ENCODE data around the gene MXI1.

The MXI1 gene

DNA sequence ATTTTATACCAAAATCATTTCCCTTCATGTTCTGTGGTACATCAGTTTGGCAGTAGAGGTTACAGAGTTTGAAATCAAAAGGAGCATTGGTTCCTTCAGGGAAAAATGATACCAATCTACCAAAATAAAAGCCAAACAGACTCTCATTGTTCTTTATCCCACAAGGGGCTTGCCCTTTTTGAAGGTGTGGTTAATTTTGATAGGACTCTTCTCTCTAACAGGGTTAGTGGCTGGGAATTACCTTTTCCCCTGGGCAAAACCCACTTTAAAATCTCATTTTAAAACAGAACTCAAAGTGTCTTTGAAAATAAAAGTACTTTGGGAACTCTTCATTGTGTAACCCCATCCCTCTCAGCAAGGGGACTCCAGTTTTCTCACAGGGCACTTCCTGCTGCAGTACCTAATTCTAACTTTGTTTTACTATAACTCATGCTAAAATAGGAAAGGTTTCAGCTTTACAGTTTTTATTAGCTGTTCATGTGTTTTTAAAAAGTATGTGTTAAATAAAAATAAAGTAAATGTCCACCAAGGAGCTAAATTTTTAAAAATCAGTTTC, 66.7 kb downstream of the MXI1 start:
- no peak overlapping the region for H3K4me3 ChIP-seq (ENCODE audit: low read depth, low read length)
- no peak overlapping the region; the same call in 1 of the 2 replicates for H3K27ac ChIP-seq
- no peaks in the 10 kb centered on the region for H3K9me3 ChIP-seq (ENCODE audit: severe bottlenecking)
- H3K36me3 ChIP-seq, result no peaks in the 10 kb centered on the region
- H3K27me3 ChIP-seq (ENCODE audit: insufficient read depth, low read depth, severe bottlenecking), result no peaks in the 10 kb centered on the region
- no peak for DNase-seq
- TF ChIP-seq, protein P1, sequence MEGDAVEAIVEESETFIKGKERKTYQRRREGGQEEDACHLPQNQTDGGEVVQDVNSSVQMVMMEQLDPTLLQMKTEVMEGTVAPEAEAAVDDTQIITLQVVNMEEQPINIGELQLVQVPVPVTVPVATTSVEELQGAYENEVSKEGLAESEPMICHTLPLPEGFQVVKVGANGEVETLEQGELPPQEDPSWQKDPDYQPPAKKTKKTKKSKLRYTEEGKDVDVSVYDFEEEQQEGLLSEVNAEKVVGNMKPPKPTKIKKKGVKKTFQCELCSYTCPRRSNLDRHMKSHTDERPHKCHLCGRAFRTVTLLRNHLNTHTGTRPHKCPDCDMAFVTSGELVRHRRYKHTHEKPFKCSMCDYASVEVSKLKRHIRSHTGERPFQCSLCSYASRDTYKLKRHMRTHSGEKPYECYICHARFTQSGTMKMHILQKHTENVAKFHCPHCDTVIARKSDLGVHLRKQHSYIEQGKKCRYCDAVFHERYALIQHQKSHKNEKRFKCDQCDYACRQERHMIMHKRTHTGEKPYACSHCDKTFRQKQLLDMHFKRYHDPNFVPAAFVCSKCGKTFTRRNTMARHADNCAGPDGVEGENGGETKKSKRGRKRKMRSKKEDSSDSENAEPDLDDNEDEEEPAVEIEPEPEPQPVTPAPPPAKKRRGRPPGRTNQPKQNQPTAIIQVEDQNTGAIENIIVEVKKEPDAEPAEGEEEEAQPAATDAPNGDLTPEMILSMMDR (IDR thresholded peaks at IDR 0.05; ENCODE audit: low read depth, low read length), result no peak

DNA sequence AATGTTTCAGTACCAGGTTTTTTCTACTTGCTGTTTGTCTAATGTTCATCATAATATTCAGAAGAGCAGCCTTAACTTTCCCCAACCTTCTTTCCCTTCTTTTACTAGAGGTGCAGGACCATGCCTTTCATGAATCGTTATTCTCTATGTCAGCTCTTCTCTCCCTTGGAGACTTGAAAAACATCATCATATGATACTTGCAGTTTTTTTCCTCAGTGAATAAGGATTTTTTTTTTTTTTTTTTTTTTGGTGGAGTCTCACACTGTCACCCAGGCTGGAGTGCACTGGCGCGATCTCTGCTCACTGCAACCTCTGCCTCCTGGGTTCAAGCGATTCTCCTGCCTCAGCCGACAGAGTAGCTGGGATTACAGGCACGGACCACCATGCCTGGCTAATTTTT, 67.2 kb downstream of the MXI1 start:
- no peak overlapping the region for H3K4me3 ChIP-seq (ENCODE audit: low read depth, low read length)
- no peak for DNase-seq
- H3K27me3 ChIP-seq (ENCODE audit: insufficient read depth, low read depth, severe bottlenecking), result no peaks in the 10 kb centered on the region
- no peaks in the 10 kb centered on the region for H3K36me3 ChIP-seq
- TF ChIP-seq, protein P1 (IDR thresholded peaks at IDR 0.05; ENCODE audit: low read depth, low read length), result no peak
- peak overlapping the region; percentile 60 for H3K27ac ChIP-seq
- no peaks in the 10 kb centered on the region for H3K9me3 ChIP-seq (ENCODE audit: severe bottlenecking)

DNA sequence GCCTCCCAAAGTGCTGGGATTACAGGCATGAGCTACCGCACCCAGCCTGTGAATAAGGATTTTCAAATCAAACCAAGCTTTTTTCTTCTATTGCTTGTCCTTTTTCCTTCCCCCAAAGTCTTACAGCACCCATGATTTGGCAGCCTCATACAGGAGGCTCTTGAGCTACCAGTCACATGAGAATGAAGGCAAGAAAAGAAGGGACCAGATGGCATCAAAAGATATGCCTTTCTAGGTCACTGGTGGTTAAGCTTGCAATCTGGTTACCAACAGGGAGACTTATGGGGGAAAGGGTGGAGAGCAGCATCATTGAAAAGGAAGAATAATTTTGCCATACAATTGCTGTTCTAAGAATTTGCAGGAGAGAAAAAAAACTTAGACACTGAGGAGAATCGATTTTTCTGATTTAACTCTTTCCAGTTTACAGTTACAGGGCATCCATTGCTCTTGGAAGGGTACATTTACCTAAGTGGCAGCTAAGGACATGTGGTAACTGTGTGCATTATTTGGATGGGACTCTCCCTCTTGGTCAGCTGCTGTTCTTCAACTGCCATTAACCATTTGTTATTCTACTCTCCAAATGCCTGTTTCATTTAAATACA, 67.8 kb downstream of the MXI1 start:
- peak; percentile 18 for DNase-seq
- Histone ChIP-seq H3K9me3 (ENCODE audit: severe bottlenecking) (no peaks in the 10 kb centered on the region), H3K27me3 (ENCODE audit: insufficient read depth, low read depth, severe bottlenecking) (no peaks in the 10 kb centered on the region), H3K36me3 (no peaks in the 10 kb centered on the region), H3K4me3 (ENCODE audit: low read depth, low read length) (no peak overlapping the region), H3K27ac (peak overlapping the region; percentile 60)
- TF ChIP-seq, protein P1 (IDR thresholded peaks at IDR 0.05; ENCODE audit: low read depth, low read length), result no peak

DNA sequence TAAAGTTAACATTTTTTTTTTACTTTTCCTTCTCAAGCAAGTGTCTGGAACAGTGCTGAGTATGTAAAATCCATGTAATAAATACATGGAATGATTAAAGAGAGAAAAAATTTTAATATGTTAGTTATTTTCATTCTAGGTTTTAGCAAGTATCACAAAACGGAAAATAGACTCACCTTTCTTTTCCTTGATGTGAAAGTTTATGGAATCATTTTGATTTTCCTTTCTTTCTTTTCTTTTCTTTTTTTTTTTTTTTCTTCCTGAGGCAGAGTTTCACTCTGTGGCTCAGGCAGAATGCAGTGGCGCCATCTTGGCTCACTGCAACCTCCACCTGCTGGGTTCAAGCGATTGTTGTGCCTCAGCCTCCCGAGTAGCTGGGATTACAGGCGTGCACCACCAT, 69.2 kb downstream of the MXI1 start:
- Histone ChIP-seq H3K27me3 (ENCODE audit: insufficient read depth, low read depth, severe bottlenecking) (no peaks in the 10 kb centered on the region), H3K4me3 (ENCODE audit: low read depth, low read length) (no peak overlapping the region), H3K27ac (no peak overlapping the region), H3K9me3 (ENCODE audit: severe bottlenecking) (no peaks in the 10 kb centered on the region), H3K36me3 (peaks cover 3% of the 10 kb centered on the region)
- TF ChIP-seq, protein P1 (IDR thresholded peaks at IDR 0.05; ENCODE audit: low read depth, low read length), result no peak
- no peak for DNase-seq

DNA sequence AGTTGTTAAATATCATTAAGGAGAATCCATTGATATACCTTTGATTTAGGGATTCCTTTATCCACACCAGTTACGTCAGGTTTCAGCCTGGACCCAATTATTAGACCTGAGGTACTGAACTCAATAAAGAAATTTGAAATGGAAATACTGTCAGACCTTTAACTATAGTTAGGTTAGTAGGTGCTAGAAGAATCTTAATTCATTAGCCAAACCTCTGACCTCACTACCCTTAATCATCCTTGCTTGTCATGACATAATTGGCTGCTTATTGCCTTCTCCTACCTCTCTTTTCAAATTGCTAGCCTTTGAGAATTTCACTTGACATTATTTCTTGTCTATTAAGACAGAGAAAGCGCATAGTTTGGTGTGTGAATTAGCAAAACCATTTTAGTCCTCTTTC, 70.2 kb downstream of the MXI1 start:
- H3K9me3 ChIP-seq (ENCODE audit: severe bottlenecking), result no peaks in the 10 kb centered on the region
- no peak for DNase-seq
- no peak overlapping the region for H3K4me3 ChIP-seq (ENCODE audit: low read depth, low read length)
- TF ChIP-seq, protein P1 (IDR thresholded peaks at IDR 0.05; ENCODE audit: low read depth, low read length), result no peak
- no peak overlapping the region for H3K27ac ChIP-seq
- peaks cover 3% of the 10 kb centered on the region for H3K36me3 ChIP-seq
- H3K27me3 ChIP-seq (ENCODE audit: insufficient read depth, low read depth, severe bottlenecking), result no peaks in the 10 kb centered on the region

All from WERI-Rb-1 (cell line).